GM08714 (cell line): Measurements from ENCODE around the gene PTCD2.

Experiments used
- H3K4me3 ChIP-seq: fragments of 200-500 bp; sonication (Bioruptor generic); 2 replicates; pipeline ENCODE4 v1.5.1; 2014; ENCODE audit warnings: mild to moderate bottlenecking, low read length, inconsistent platforms
- ZNF274 ChIP-seq: IDR thresholded peaks from 2 replicates; pipeline ENCODE4 v1.6.1; 2012; ENCODE audit warnings: mild to moderate bottlenecking, low read depth, low read length

Gene PTCD2

GRCh38 chr5:72351376-72351775, 31.2 kb downstream of the PTCD2 start:
- no peak for TF ChIP-seq ZNF274
- H3K4me3 ChIP-seq: no peak overlapping the region

DNA sequence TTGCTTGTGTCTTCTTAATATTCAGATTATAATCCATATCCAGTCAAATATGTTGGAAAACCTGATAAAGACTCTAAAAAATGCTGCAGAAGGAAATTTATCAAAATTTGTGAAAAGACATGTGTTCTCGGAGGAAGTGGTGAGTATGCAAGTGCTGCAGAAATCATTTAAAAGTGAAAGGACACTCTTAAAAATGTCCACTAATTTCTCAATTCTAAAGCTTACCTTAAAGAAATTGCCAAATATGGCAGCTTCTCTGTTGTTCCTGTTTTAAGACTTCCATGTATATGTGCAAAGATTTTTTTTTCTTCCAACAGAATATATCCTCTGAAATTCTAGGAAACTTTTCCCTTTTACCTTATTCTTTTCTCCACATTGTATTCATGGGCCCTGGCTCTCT, 32.4 kb downstream of the PTCD2 start:
- no peak for TF ChIP-seq ZNF274
- H3K4me3 ChIP-seq: no peak overlapping the region

GRCh38 chr5:72353046-72353445, 32.9 kb downstream of the PTCD2 start:
- no peak overlapping the region for H3K4me3 ChIP-seq
- TF ChIP-seq ZNF274: no peak

DNA sequence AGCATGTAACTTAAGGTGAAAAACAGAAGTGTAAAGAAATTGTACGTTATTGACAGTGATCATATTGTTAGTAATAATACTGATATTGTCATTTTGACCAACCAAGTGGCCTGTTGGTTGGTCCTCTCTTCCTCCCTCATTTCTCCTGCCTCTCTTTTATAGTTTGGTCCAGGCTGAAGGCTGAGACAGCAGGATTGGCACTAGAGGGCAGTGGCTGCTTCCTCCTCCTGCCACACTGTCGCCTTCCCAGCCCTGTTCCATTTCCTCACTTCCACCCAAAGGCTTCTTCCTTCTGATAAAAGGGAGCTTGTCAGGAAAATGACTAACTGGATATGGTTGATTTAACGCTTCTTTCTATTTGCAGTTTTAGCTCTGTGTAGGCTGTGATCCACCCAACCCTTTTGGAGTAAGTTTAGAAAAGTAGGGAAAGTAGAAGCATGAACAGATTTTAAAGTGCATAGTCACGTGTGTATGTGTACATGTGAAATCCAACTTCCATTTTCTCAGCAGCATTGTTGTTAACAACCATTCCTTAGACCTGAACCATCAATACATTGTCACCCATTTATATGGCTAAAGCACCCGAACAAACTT, 35.6 kb downstream of the PTCD2 start:
- no peak overlapping the region for H3K4me3 ChIP-seq
- no peak for TF ChIP-seq ZNF274

DNA sequence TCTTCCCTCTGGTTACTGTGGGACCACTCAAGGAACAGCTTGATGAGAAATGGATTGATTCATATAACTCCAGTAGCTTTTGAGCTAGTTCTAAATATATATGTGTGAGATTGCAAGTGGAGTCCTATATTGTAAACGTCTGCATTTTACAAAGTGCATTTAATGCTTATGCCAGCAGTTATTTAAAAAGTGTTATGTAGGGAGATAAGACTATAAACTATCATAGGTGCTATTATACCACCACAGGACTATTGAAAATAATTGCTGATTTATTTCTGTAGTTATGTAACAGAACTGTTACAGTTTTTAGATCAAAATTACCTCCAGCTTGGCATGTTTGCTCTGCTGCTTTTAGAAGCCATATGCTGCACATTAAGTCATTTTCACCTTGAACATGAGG, 36.2 kb downstream of the PTCD2 start:
- TF ChIP-seq ZNF274: no peak
- H3K4me3 ChIP-seq: no peak overlapping the region

DNA sequence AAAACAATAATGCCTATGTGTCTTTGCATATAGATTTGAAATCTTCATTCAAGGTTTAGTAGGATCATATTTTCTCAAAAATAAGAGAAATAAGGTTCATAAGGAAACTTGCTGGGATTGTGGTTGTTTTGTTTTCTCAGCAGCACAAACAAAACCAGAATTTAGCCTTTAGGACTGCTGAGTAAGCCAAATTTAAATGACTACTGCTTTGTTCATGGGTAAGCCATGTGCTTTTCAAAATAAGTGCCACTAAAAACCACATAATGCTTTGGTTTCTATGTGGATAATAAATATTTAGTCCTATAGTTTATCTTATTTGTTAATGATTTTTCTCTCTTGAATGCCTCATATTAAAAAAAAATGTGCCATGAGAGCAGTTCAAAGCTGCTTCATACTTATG, 38.8 kb downstream of the PTCD2 start:
- TF ChIP-seq ZNF274: no peak
- no peak overlapping the region for H3K4me3 ChIP-seq

DNA sequence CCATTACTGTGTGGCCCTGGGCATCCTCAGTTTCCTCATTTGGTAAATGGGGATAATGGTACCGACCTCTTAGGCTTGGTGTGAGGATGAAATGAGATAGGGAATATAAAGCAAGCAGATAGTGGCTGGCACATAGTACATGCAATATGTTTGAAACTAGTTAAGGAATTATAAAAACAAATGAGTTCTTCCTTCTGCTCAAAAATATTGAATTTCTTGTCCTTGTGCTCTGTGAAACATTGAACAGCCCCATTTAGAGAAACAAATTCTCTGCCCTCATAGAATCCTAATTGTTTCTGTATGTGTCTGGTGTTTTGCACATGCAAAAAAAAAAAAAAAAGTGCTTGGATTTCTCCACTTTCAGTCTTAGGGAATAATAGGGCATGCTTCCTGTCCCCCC, 39.7 kb downstream of the PTCD2 start:
- no peak for TF ChIP-seq ZNF274
- H3K4me3 ChIP-seq: no peak overlapping the region

- no peak for TF ChIP-seq ZNF274
- H3K4me3 ChIP-seq: no peak overlapping the region
These were observed 43.1 kb downstream of the PTCD2 start for GRCh38 chr5:72363166-72363802.

- H3K4me3 ChIP-seq: no peak overlapping the region
- TF ChIP-seq ZNF274: no peak
These were observed 44.0 kb downstream of the PTCD2 start for GRCh38 chr5:72364171-72364570.

- no peak overlapping the region for H3K4me3 ChIP-seq
- TF ChIP-seq ZNF274: no peak
These were observed 44.8 kb downstream of the PTCD2 start for GRCh38 chr5:72364951-72365350.

GRCh38 chr5:72366324-72366976, 46.3 kb downstream of the PTCD2 start:
- H3K4me3 ChIP-seq: no peak overlapping the region
- no peak for TF ChIP-seq ZNF274

GRCh38 chr5:72368271-72368670, 48.1 kb downstream of the PTCD2 start:
- no peak overlapping the region for H3K4me3 ChIP-seq
- TF ChIP-seq ZNF274: no peak

GRCh38 chr5:72369301-72369700, 49.1 kb downstream of the PTCD2 start:
- no peak for TF ChIP-seq ZNF274
- no peak overlapping the region for H3K4me3 ChIP-seq

DNA sequence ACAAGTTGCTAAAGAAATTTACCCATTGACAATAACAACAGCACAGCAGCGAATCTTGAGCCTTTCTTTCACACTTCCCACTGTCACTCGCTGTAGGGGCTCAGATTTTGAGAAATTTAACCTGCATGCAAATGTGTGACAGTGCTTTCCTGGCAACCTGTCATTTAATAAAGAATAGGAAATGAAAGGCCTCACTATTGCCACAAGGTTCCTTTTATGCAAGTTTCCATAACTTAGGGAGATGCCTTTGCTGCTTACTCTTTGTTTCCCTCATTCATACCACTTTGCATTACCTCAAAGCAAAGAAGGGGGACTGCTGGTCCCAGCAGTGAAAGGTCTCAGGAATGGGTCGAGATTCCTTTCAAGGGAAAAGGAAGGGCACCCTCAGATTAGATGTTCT, 49.5 kb downstream of the PTCD2 start:
- no peak for TF ChIP-seq ZNF274
- no peak overlapping the region for H3K4me3 ChIP-seq

GRCh38 chr5:72372331-72372730, 52.2 kb downstream of the PTCD2 start:
- H3K4me3 ChIP-seq: no peak overlapping the region
- no peak for TF ChIP-seq ZNF274

- no peak for TF ChIP-seq ZNF274
- no peak overlapping the region for H3K4me3 ChIP-seq
These were observed 52.8 kb downstream of the PTCD2 start for GRCh38 chr5:72372923-72373322.

GRCh38 chr5:72374844-72375243, 54.7 kb downstream of the PTCD2 start:
- no peak for TF ChIP-seq ZNF274
- no peak overlapping the region for H3K4me3 ChIP-seq
